Caco-2 (cell line): ENCODE measurements around the gene HS3ST3B1. TPM values are rescaled to one million over a fixed set of nuclear protein-coding genes. Genes with fewer than 3 reads are reported as not detected.

Experiments used
- BruUV-seq: library from RNA; stranded (reverse); fragments of 400-500 nt; replicated peaks from 2 replicates; lab custom pipeline; 2021; lab: Mats Ljungman, UMichigan
- CTCF ChIA-PET: fragments of 300-600 bp; sonication (Branson Sonifier 250); formaldehyde crosslinking; loops from one replicate; lab custom pipeline; 2022; ENCODE audit warnings: antibody characterized with exemption; lab: Charles Lee
- POLR2A ChIA-PET: fragments of 300-600 bp; sonication (Branson Sonifier 250); formaldehyde crosslinking; loops from one replicate; lab custom pipeline; 2022; ENCODE audit warnings: antibody characterized with exemption; lab: Charles Lee
- DNase-seq, 2 experiments: peaks; one replicate each; pipeline versions ENCODE4 v3.0.0 to v3.0.0-alpha.2; 2020 to 2022
- H3K27me3 ChIP-seq: replicated peaks from 2 replicates; pipeline ENCODE4 v1.6.0; 2011; ENCODE audit warnings: low read length; ENCODE audit not compliant: control insufficient read depth, insufficient read depth
- H3K36me3 ChIP-seq: 2 replicates; pipeline ENCODE4 v1.5.1; 2011; ENCODE audit warnings: low read length; ENCODE audit not compliant: control insufficient read depth, insufficient read depth
- H3K4me1 ChIP-seq: fragments of 250-450 bp; sonication (Bioruptor Pico); 2 replicates; pipeline ENCODE4 v1.5.1; 2020; ENCODE audit warnings: mild to moderate bottlenecking
- H3K4me3 ChIP-seq: 2 replicates; pipeline ENCODE4 v1.5.1; 2011; ENCODE audit warnings: low read depth, mild to moderate bottlenecking, control low read depth, low read length
- H3K9me3 ChIP-seq: fragments of 250-450 bp; sonication (Bioruptor Pico); 2 replicates; pipeline ENCODE4 v1.5.1; 2020; ENCODE audit warnings: mild to moderate bottlenecking, moderate library complexity
- H3K27ac Mint-ChIP-seq: one replicate; pipeline ENCODE4 v1.8.0; 2022; ENCODE audit warnings: mixed read lengths; ENCODE audit not compliant: unreplicated experiment
- H3K27me3 Mint-ChIP-seq: one replicate; pipeline ENCODE4 v1.8.0; 2022; ENCODE audit warnings: mixed read lengths; ENCODE audit not compliant: insufficient read depth, unreplicated experiment
- H3K36me3 Mint-ChIP-seq: one replicate; pipeline ENCODE4 v1.8.0; 2022; ENCODE audit warnings: mild to moderate bottlenecking, mixed read lengths; ENCODE audit not compliant: insufficient read depth, unreplicated experiment
- H3K4me1 Mint-ChIP-seq: one replicate; pipeline ENCODE4 v1.8.0; 2022; ENCODE audit warnings: low read depth, mixed read lengths; ENCODE audit not compliant: unreplicated experiment
- H3K4me3 Mint-ChIP-seq: one replicate; pipeline ENCODE4 v1.8.0; 2022; ENCODE audit warnings: mild to moderate bottlenecking, moderate library complexity, mixed read lengths; ENCODE audit not compliant: unreplicated experiment
- H3K9me3 Mint-ChIP-seq: one replicate; pipeline ENCODE4 v1.8.0; 2022; ENCODE audit warnings: mixed read lengths; ENCODE audit not compliant: unreplicated experiment
- intact Hi-C: fragments of 100-400 bp; cut with micrococcal nuclease; formaldehyde crosslinking; loops from one replicate; pipeline ENCODE4 v1.10.0; 2022; ENCODE audit not compliant: unreplicated experiment
- total RNA-seq: library from RNA; stranded (reverse); gene quantifications from 2 replicates; pipeline ENCODE4 v1.2.3, GENCODE V29; 2022
- TF ChIP-seq, protein P1 (sequence below), 2 experiments: fragments of 200-600 bp in 1 of 2; IDR thresholded peaks; 1 replicate in 1 of 2; 2 replicates in 1 of 2; pipeline versions ENCODE4 v1.5.1 to v1.8.0; 2011 to 2022; ENCODE audit warnings: antibody characterized with exemption in 1 of 2, control low read depth in 1 of 2, inconsistent platforms in 1 of 2, low read depth in 1 of 2, low read length in 1 of 2, mild to moderate bottlenecking in 1 of 2, moderate library complexity in 1 of 2; ENCODE audit not compliant: insufficient read depth in 1 of 2, severe bottlenecking in 1 of 2, unreplicated experiment in 1 of 2

Gene HS3ST3B1
- total RNA-seq, 1 experiment from 2014 or later, result 1.9 TPM

- TF ChIP-seq, protein P1, sequence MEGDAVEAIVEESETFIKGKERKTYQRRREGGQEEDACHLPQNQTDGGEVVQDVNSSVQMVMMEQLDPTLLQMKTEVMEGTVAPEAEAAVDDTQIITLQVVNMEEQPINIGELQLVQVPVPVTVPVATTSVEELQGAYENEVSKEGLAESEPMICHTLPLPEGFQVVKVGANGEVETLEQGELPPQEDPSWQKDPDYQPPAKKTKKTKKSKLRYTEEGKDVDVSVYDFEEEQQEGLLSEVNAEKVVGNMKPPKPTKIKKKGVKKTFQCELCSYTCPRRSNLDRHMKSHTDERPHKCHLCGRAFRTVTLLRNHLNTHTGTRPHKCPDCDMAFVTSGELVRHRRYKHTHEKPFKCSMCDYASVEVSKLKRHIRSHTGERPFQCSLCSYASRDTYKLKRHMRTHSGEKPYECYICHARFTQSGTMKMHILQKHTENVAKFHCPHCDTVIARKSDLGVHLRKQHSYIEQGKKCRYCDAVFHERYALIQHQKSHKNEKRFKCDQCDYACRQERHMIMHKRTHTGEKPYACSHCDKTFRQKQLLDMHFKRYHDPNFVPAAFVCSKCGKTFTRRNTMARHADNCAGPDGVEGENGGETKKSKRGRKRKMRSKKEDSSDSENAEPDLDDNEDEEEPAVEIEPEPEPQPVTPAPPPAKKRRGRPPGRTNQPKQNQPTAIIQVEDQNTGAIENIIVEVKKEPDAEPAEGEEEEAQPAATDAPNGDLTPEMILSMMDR (IDR thresholded peaks at IDR 0.05; ENCODE audit: insufficient read depth in 1 of 2, low read depth in 1 of 2, low read length in 1 of 2, severe bottlenecking in 1 of 2, unreplicated experiment in 1 of 2), result no peak
- POLR2A ChIA-PET, result no interaction called here
These were observed 58.5 kb downstream of the HS3ST3B1 start for GRCh38 chr17:14359163-14360020.

DNA sequence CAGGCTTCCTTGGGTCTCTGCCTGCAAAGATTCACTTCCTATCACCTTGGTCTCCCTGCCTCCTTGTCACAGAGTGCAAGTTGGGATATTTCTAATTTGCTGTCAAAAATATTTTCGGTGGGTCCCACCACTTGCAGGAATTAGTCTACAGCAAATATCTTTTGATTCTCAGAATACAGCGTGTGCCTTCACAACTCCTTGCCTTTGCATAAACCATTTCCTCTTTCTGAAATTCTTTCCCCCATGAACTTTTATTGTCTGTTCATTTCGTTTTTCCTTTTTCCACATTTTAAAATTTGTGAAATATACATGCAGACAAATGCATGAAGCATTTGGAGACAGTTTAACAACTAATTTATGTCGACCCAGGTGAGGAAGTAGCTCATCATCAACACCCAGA is 60.0 kb downstream of the HS3ST3B1 start:
- H3K36me3 ChIP-seq, result no peaks in the 10 kb centered on the region
- CTCF ChIA-PET, result no interaction called here
- no peaks in the 10 kb centered on the region for H3K27me3 Mint-ChIP-seq
- H3K27me3 ChIP-seq, result no peaks in the 10 kb centered on the region
- DNase-seq, result no peak
- no peaks in the 10 kb centered on the region for H3K9me3 Mint-ChIP-seq
- H3K4me1 Mint-ChIP-seq, result no peaks in the 10 kb centered on the region
- H3K4me1 ChIP-seq, result no peaks in the 10 kb centered on the region
- H3K27ac Mint-ChIP-seq, result no peak overlapping the region
- no peak overlapping the region for H3K4me3 ChIP-seq
- BruUV-seq, result no TSS peak
- TF ChIP-seq, protein P1 (IDR thresholded peaks at IDR 0.05; ENCODE audit: insufficient read depth in 1 of 2, low read depth in 1 of 2, low read length in 1 of 2, severe bottlenecking in 1 of 2, unreplicated experiment in 1 of 2), result no peak
- H3K4me3 Mint-ChIP-seq, result no peak overlapping the region
- intact Hi-C loops, result no loop called here
- no peaks in the 10 kb centered on the region for H3K36me3 Mint-ChIP-seq
- no peaks in the 10 kb centered on the region for H3K9me3 ChIP-seq
- POLR2A ChIA-PET, result no interaction called here

More at GRCh38 chr17:14359163-14360020, 58.5 kb downstream of the HS3ST3B1 start:
- H3K9me3 ChIP-seq, result no peaks in the 10 kb centered on the region
- no peak overlapping the region for H3K4me3 ChIP-seq
- no TSS peak for BruUV-seq
- DNase-seq, result no peak
- Mint-ChIP-seq H3K36me3 (no peaks in the 10 kb centered on the region), H3K9me3 (no peaks in the 10 kb centered on the region), H3K27me3 (no peaks in the 10 kb centered on the region), H3K4me3 (no peak overlapping the region), H3K27ac (no peak overlapping the region), H3K4me1 (no peaks in the 10 kb centered on the region)
- H3K27me3 ChIP-seq, result no peaks in the 10 kb centered on the region
- intact Hi-C loops, result no loop called here
- CTCF ChIA-PET, result no interaction called here
- no peaks in the 10 kb centered on the region for H3K4me1 ChIP-seq
- no peaks in the 10 kb centered on the region for H3K36me3 ChIP-seq

DNA sequence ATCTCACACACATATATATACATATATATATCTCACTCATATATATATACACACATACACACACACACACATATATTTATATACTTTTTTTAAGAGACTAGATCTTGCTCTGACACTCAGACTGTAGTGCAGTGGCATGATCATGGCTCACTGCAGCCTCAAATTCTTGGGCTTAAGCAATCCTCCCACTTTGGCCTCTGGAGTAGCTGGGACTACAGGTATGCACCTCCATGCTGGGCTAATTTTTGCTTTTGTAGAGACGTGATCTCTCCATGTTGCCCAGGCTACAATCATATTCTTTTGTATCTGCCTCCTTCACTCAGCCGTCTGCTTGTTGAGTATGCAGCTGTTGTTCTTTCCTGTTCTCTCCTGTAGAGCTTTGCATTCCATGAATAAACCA is 60.6 kb downstream of the HS3ST3B1 start:
- H3K36me3 ChIP-seq, result no peaks in the 10 kb centered on the region
- Mint-ChIP-seq H3K4me1 (no peaks in the 10 kb centered on the region), H3K9me3 (no peaks in the 10 kb centered on the region), H3K4me3 (no peak overlapping the region), H3K36me3 (no peaks in the 10 kb centered on the region), H3K27ac (no peak overlapping the region), H3K27me3 (no peaks in the 10 kb centered on the region)
- intact Hi-C loops, result no loop called here
- H3K4me3 ChIP-seq, result no peak overlapping the region
- H3K4me1 ChIP-seq, result no peaks in the 10 kb centered on the region
- H3K9me3 ChIP-seq, result no peaks in the 10 kb centered on the region
- POLR2A ChIA-PET, result no interaction called here
- CTCF ChIA-PET, result no interaction called here
- no TSS peak for BruUV-seq
- TF ChIP-seq, protein P1 (IDR thresholded peaks at IDR 0.05; ENCODE audit: insufficient read depth in 1 of 2, low read depth in 1 of 2, low read length in 1 of 2, severe bottlenecking in 1 of 2, unreplicated experiment in 1 of 2), result no peak
- no peak for DNase-seq
- H3K27me3 ChIP-seq, result no peaks in the 10 kb centered on the region
